Breast epithelium (tissue), 3 donors: ENCODE results near the gene C10orf105.

ENCODE experiments used
- POLR2A ChIP-seq: fragments of 450-650 bp; IDR thresholded peaks from one replicate; pipeline ENCODE4 v1.6.1; 2016; ENCODE audit warnings: antibody characterized with exemption, mild to moderate bottlenecking, moderate library complexity
- TF ChIP-seq, protein P1 (sequence below), 3 donors: fragments of 450-650 bp; IDR thresholded peaks; one replicate each; pipeline ENCODE4 v1.5.1; 2016 to 2017; ENCODE audit warnings: antibody characterized with exemption in 3 of 3, mild to moderate bottlenecking in 3 of 3, moderate library complexity in 3 of 3

DNA sequence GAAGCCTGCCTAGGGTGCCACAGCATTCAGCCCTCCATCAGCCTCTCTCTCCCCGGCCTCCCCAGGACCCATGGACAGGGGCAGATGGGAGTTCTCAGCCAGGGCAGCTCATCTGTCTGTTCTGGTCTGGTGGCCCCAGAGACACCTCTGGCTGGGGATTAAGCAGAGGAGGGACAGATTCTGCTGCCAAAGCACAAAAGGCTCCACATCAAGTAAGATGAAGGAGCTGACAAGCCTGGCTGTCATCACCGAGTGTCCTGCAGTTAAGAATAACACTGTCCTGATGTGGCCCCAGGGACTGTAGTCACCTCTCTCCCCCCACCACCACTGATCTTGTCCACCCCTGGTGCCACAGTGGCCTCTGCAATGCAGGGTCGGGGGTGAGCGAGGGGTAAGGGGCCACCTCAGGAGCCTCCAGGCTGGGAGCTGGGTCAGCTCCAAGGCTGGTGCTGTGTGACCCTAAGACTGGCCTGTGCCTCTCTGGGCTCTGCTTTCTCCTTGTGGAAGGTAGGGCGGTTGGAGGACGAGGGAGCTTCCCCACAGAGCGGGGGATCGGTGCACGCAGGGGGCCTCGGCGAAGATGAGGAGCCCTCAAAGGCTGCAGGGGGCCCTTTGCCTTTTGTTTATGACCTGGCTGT, 18.7 kb downstream of the C10orf105 start:
- TF ChIP-seq POLR2A = no peak
- TF ChIP-seq, protein P1, sequence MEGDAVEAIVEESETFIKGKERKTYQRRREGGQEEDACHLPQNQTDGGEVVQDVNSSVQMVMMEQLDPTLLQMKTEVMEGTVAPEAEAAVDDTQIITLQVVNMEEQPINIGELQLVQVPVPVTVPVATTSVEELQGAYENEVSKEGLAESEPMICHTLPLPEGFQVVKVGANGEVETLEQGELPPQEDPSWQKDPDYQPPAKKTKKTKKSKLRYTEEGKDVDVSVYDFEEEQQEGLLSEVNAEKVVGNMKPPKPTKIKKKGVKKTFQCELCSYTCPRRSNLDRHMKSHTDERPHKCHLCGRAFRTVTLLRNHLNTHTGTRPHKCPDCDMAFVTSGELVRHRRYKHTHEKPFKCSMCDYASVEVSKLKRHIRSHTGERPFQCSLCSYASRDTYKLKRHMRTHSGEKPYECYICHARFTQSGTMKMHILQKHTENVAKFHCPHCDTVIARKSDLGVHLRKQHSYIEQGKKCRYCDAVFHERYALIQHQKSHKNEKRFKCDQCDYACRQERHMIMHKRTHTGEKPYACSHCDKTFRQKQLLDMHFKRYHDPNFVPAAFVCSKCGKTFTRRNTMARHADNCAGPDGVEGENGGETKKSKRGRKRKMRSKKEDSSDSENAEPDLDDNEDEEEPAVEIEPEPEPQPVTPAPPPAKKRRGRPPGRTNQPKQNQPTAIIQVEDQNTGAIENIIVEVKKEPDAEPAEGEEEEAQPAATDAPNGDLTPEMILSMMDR (IDR thresholded peaks at IDR 0.05) = no peak
